ENCODE data around the gene MYO9B. TPM values are rescaled to one million over a fixed set of nuclear protein-coding genes. Genes with fewer than 3 reads are reported as not detected.

Gene MYO9B
- total RNA-seq, 1 experiment from 2014 or later: 58.6 TPM

DNA sequence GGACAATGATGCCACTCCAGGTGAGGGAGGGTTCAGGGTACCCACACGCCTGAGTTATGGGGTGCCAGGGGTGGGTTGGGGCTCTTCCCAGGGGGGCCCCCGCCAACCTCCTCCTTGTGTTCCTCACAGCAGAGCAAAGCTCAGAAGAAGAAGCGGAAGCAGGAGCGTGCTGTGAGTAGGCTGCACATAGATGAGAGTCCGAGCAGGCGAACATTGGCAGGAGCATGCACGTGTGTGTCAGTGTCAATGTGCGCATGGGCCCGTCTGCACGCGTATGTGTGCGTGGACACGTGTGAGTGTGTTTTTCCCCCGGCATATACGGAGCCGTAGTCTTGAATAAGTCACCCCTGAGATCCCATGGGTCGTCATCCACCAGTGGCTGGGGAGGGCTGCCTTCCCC, 127.1 kb downstream of the MYO9B start:
- Histone ChIP-seq H2AFZ (ENCODE audit: low read length) (no peak overlapping the region), H3K27me3 (ENCODE audit: insufficient read depth, low read length) (no peaks in the 10 kb centered on the region), H3K79me2 (ENCODE audit: insufficient read depth, low read length) (no peaks in the 10 kb centered on the region), H4K5ac (ENCODE audit: insufficient read length, low read depth, low read length) (no peak overlapping the region), H2AK5ac (ENCODE audit: insufficient read length, low read length) (no peak overlapping the region), H4K8ac (replicated peaks; ENCODE audit: insufficient read length, low read depth, low read length) (no peak overlapping the region), H3K79me1 (ENCODE audit: insufficient read depth, low read depth, low read length, poor library complexity, severe bottlenecking) (no peaks in the 10 kb centered on the region), H3K9ac (ENCODE audit: extremely low read depth, insufficient read length, low read length) (no peak overlapping the region), H2BK15ac (ENCODE audit: low read depth, low read length) (no peak overlapping the region), H2BK5ac (ENCODE audit: insufficient read length, low read length) (no peak overlapping the region), H3K9me3 (ENCODE audit: control insufficient read depth, low read depth, low read length) (no peaks in the 10 kb centered on the region), H3K27ac (ENCODE audit: insufficient read length, low read depth, low read length) (no peak overlapping the region), H3K4me1 (ENCODE audit: insufficient read depth, low read length) (no peaks in the 10 kb centered on the region), H4K91ac (ENCODE audit: insufficient read length, low read depth, low read length) (no peak overlapping the region), H2BK20ac (ENCODE audit: low read depth, low read length, poor library complexity, severe bottlenecking) (no peak overlapping the region), H3K14ac (ENCODE audit: insufficient read depth, low read length) (no peak overlapping the region), H3K18ac (ENCODE audit: insufficient read length, low read depth, low read length) (no peak overlapping the region), H3K4me2 (ENCODE audit: insufficient read depth, insufficient read length, low read length) (no peak overlapping the region), H3T11ph (ENCODE audit: low read length) (no peak overlapping the region), H2BK120ac (ENCODE audit: low read depth, low read length, poor library complexity, severe bottlenecking) (no peak overlapping the region), H3K23ac (ENCODE audit: insufficient read length, low read depth, low read length) (no peak overlapping the region), H3K56ac (ENCODE audit: insufficient read length, low read depth, low read length) (no peak overlapping the region), H3K4ac (ENCODE audit: low read depth, low read length) (no peak overlapping the region), H2BK12ac (ENCODE audit: insufficient read length, low read depth, low read length) (no peak overlapping the region), H4K20me1 (ENCODE audit: control insufficient read depth, insufficient read depth, insufficient read length) (peaks cover 2% of the 10 kb centered on the region), H3K23me2 (ENCODE audit: insufficient read length, low read depth, low read length, poor library complexity, severe bottlenecking) (no peaks in the 10 kb centered on the region)
- Mint-ChIP-seq H3K36me3 (ENCODE audit: insufficient read depth in 1 of 3, low read depth in 3 of 3) (peaks cover 50 to 74% (median 53%) of the 10 kb centered on the region in 3 experiments), H3K9me3 (no peaks in the 10 kb centered on the region), H3K27ac (no peak overlapping the region; a peak in 1 of 7 replicates), H3K27me3 (ENCODE audit: low read depth) (no peaks in the 10 kb centered on the region), H3K4me3 (no peak overlapping the region), H3K4me1 (no peaks in the 10 kb centered on the region)
- DNase-seq: no peak
- TF ChIP-seq, protein P1, sequence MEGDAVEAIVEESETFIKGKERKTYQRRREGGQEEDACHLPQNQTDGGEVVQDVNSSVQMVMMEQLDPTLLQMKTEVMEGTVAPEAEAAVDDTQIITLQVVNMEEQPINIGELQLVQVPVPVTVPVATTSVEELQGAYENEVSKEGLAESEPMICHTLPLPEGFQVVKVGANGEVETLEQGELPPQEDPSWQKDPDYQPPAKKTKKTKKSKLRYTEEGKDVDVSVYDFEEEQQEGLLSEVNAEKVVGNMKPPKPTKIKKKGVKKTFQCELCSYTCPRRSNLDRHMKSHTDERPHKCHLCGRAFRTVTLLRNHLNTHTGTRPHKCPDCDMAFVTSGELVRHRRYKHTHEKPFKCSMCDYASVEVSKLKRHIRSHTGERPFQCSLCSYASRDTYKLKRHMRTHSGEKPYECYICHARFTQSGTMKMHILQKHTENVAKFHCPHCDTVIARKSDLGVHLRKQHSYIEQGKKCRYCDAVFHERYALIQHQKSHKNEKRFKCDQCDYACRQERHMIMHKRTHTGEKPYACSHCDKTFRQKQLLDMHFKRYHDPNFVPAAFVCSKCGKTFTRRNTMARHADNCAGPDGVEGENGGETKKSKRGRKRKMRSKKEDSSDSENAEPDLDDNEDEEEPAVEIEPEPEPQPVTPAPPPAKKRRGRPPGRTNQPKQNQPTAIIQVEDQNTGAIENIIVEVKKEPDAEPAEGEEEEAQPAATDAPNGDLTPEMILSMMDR (conservative IDR thresholded peaks at IDR 0.05): no peak
- no CpG with 5 or more reads among the region's 17 CpGs for WGBS (ENCODE audit: extremely low coverage, insufficient read length, low lambda C conversion rate)
